IMR-90 (cell line): ENCODE data around the gene SLC19A2. TPM values are rescaled to one million over a fixed set of nuclear protein-coding genes. Genes with fewer than 3 reads are reported as not detected.

ENCODE experiments used
- ATAC-seq: fragments of 200-7000 bp; cut with Tn5 transposase; 2 replicates; pipeline ENCODE4 v1.9.1; 2020; ENCODE audit warnings: low read depth, mild to moderate bottlenecking, moderate library complexity
- BruUV-seq: library from RNA; stranded (reverse); fragments of 400-500 nt; replicated peaks from 2 replicates; lab custom pipeline; 2021; lab: Mats Ljungman, UMichigan
- CTCF ChIA-PET: fragments of 300-600 bp; formaldehyde crosslinking; extraction: SDS; loops from one replicate; lab custom pipeline; 2021; ENCODE audit warnings: antibody characterized with exemption; lab: Yijun Ruan, JAX
- POLR2A ChIA-PET: fragments of 300-600 bp; sonication (Branson Sonifier 250); formaldehyde crosslinking; loops from one replicate; lab custom pipeline; 2022; ENCODE audit warnings: antibody characterized with exemption; ENCODE audit not compliant: unreplicated experiment; lab: Charles Lee
- DNase-seq: peaks from one replicate; pipeline ENCODE4 v3.0.0; 2013
- H2AFZ ChIP-seq: replicated peaks from 2 replicates; pipeline ENCODE3; 2013; ENCODE audit warnings: low read length, mild to moderate bottlenecking; ENCODE audit not compliant: poor library complexity
- H2AK5ac ChIP-seq: 2 replicates; pipeline ENCODE4 v1.6.1; 2013; ENCODE audit warnings: low read depth, low read length, inconsistent platforms
- H2AK9ac ChIP-seq: replicated peaks from 2 replicates; pipeline ENCODE3; 2013; ENCODE audit warnings: mild to moderate bottlenecking, low read depth, low read length, moderate library complexity; ENCODE audit not compliant: poor library complexity
- H2BK120ac ChIP-seq: 2 replicates; pipeline ENCODE4 v1.6.1; 2013; ENCODE audit warnings: low read depth, low read length, inconsistent platforms
- H2BK15ac ChIP-seq: 3 replicates; pipeline ENCODE4 v1.6.1; 2013; ENCODE audit warnings: low read depth, low read length, inconsistent platforms
- H2BK20ac ChIP-seq: 2 replicates; pipeline ENCODE4 v1.6.1; 2013; ENCODE audit warnings: low read depth, mild to moderate bottlenecking, inconsistent platforms, low read length, moderate library complexity
- H2BK5ac ChIP-seq: 2 replicates; pipeline ENCODE4 v1.6.1; 2013; ENCODE audit warnings: mild to moderate bottlenecking, low read depth, low read length, inconsistent platforms; ENCODE audit not compliant: poor library complexity, severe bottlenecking
- H3K14ac ChIP-seq: replicated peaks from 2 replicates; pipeline ENCODE4 v1.6.1; 2013; ENCODE audit warnings: low read depth, low read length, inconsistent platforms
- H3K18ac ChIP-seq: 2 replicates; pipeline ENCODE4 v1.6.1; 2013; ENCODE audit warnings: low read depth, low read length, control low read depth
- H3K23ac ChIP-seq: 2 replicates; pipeline ENCODE4 v1.6.1; 2013; ENCODE audit warnings: low read depth, low read length, inconsistent platforms
- H3K27ac ChIP-seq: 2 replicates; pipeline ENCODE4 v1.5.1; 2013; ENCODE audit warnings: mild to moderate bottlenecking, control low read depth, low read length; ENCODE audit not compliant: insufficient read depth
- H3K27me3 ChIP-seq: 2 replicates; pipeline ENCODE4 v1.6.1; 2013; ENCODE audit warnings: low read length; ENCODE audit not compliant: control insufficient read depth, insufficient read depth
- H3K36me3 ChIP-seq: 2 replicates; pipeline ENCODE4 v1.6.1; 2013; ENCODE audit warnings: low read length, mixed read lengths; ENCODE audit not compliant: control insufficient read depth, insufficient read depth
- H3K4ac ChIP-seq: 2 replicates; pipeline ENCODE4 v1.6.1; 2013; ENCODE audit warnings: low read depth, low read length, inconsistent platforms
- H3K4me1 ChIP-seq: 2 replicates; pipeline ENCODE4 v1.6.1; 2013; ENCODE audit warnings: low read length, mixed read lengths; ENCODE audit not compliant: control insufficient read depth, insufficient read depth
- H3K4me2 ChIP-seq: 2 replicates; pipeline ENCODE4 v1.6.1; 2013; ENCODE audit warnings: low read depth, mild to moderate bottlenecking, control low read depth, low read length, moderate library complexity
- H3K4me3 ChIP-seq: 2 replicates; pipeline ENCODE4 v1.5.1; 2013; ENCODE audit warnings: low read depth, mild to moderate bottlenecking, control low read depth, low read length, moderate library complexity; ENCODE audit not compliant: insufficient read depth
- H3K56ac ChIP-seq: 2 replicates; pipeline ENCODE4 v1.6.1; 2013; ENCODE audit warnings: low read length, inconsistent platforms; ENCODE audit not compliant: insufficient read depth; ENCODE audit errors: extremely low read depth
- H3K79me1 ChIP-seq, 2 experiments: 2 replicates each; pipeline ENCODE4 v1.6.1; 2013; ENCODE audit warnings: low read length in 2 of 2, inconsistent platforms in 1 of 2, low read depth in 1 of 2
- H3K9ac ChIP-seq: 2 replicates; pipeline ENCODE4 v1.6.1; 2013; ENCODE audit warnings: low read depth, low read length, control low read depth
- H3K9me1 ChIP-seq: 2 replicates; pipeline ENCODE4 v1.6.1; 2013; ENCODE audit warnings: low read length, inconsistent platforms; ENCODE audit not compliant: insufficient read depth
- H3K9me3 ChIP-seq: 2 replicates; pipeline ENCODE4 v1.6.1; 2013; ENCODE audit warnings: low read length; ENCODE audit not compliant: control insufficient read depth, insufficient read depth
- H4K20me1 ChIP-seq: 2 replicates; pipeline ENCODE4 v1.6.1; 2013; ENCODE audit warnings: low read length, inconsistent platforms; ENCODE audit not compliant: insufficient read depth
- H4K5ac ChIP-seq: 2 replicates; pipeline ENCODE4 v1.6.1; 2013; ENCODE audit warnings: mild to moderate bottlenecking, low read depth, low read length, control low read depth
- H4K8ac ChIP-seq, 2 experiments: 2 replicates each; pipeline ENCODE4 v1.6.1; 2013; ENCODE audit warnings: low read depth in 2 of 2, low read length in 2 of 2, control low read depth in 1 of 2, inconsistent platforms in 1 of 2
- H4K91ac ChIP-seq: 2 replicates; pipeline ENCODE4 v1.6.1; 2013; ENCODE audit warnings: low read depth, low read length, inconsistent platforms; ENCODE audit not compliant: insufficient read depth
- CEBPB ChIP-seq: IDR thresholded peaks from 2 replicates; pipeline ENCODE4 v1.6.1; 2012; ENCODE audit warnings: low read depth, low read length, improper control_type of control experiment
- CHD1 ChIP-seq: IDR thresholded peaks from 2 replicates; pipeline ENCODE4 v1.6.1; 2012; ENCODE audit warnings: low read depth, low read length, improper control_type of control experiment
- FOS ChIP-seq: fragments of 150-350 bp; IDR thresholded peaks from 2 replicates; pipeline ENCODE4 v1.6.1; 2016; ENCODE audit warnings: low read depth, low read length
- WGBS, 2 experiments: methylation state at CpG; one replicate each; pipeline versions ENCODE4 v1.1.5 to v1.1.7; 2013; ENCODE audit warnings: missing lambda C conversion rate in 2 of 2; ENCODE audit not compliant: insufficient read length in 1 of 2; ENCODE audit errors: extremely low coverage in 2 of 2; 5-methylcytosine and 5-hydroxymethylcytosine counted together
- dilution Hi-C: fragments of 300-500 bp; cut with HindIII; formaldehyde crosslinking; loops from one replicate; pipeline ENCODE4 v1.14.3; 2018; ENCODE audit warnings: low sequenced_read_pairs; ENCODE audit not compliant: unreplicated experiment
- in situ Hi-C: fragments of 300-500 bp; cut with MboI; formaldehyde crosslinking; loops from 3 replicates; pipeline ENCODE4 v1.14.3; 2019; ENCODE audit warnings: low sequenced_read_pairs, inconsistent platforms, mixed read lengths
- intact Hi-C: fragments of 100-400 bp; cut with micrococcal nuclease; formaldehyde crosslinking; loops from 2 replicates; pipeline ENCODE4 v1.10.0; 2022
- polyA plus RNA-seq, 3 experiments: library from polyadenylated mRNA; depleted of rRNA; stranded (reverse); fragments of >200 nt; gene quantifications; 2 replicates each; pipeline ENCODE4 v1.2.3, GENCODE V29; 2012; ENCODE audit warnings: low replicate concordance in 1 of 3
- total RNA-seq: library from RNA; depleted of rRNA; stranded (reverse); fragments of >200 nt; gene quantifications from 2 replicates; pipeline ENCODE4 v1.2.3, GENCODE V29; 2012

The SLC19A2 gene
- total and polyA plus RNA-seq, 2 of the 4 experiments (the other 2 are of a cell fraction) = 3.6 to 5.2 TPM

DNA sequence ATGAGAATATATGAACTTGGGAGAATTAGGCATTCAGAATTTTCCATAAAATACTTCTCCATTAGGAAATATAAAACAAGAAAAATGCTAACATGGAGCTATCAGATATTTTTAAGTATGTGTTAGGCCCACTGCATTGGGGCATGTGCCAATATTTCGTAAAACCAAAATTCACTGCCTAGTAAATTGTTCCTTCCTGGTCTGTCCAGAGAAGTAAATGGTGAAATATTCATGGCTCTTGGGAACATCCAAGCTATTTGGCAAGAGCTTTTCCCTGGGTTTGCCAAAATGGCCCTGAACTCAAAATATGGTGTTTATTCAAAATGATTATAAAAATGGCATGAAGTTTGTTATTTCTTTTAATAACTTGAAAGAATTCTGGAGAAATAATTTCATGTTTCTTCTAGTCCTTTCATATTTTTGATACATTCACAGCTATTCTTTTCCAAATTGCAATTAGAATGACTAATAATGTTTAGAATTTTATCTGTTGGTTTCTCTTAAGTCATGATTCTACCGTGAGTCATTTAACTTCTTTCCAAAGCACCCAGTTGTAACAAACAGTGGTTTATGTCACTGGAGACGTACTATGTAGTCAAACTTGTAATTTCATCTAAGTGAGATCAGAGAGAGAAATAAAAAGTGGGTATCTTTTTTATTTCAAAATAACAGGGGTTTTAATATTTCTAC lies 25.7 kb upstream of the SLC19A2 start:
- H3K9ac ChIP-seq = no peak overlapping the region

More for the DNA sequence above, 25.7 kb upstream of the SLC19A2 start:
- H4K91ac ChIP-seq = no peak overlapping the region
- H2BK5ac ChIP-seq = peak overlapping the region; percentile 11
- no peak overlapping the region for H4K8ac ChIP-seq
- H4K5ac ChIP-seq = no peak overlapping the region
- ATAC-seq = peak; percentile 93
- POLR2A ChIA-PET = interaction anchor here (0.6 kb wide), 1 partner anchor 347 kb away, joined by 4 read pairs; no protein-coding TSS in a partner anchor
- CTCF ChIA-PET = interaction anchor here (0.8 to 1.1 kb wide), 2 partner anchors 9 to 35 kb away, joined by 3 read pairs; no protein-coding TSS in a partner anchor
- no TSS peak for BruUV-seq
- H3K56ac ChIP-seq = no peak overlapping the region
- intact Hi-C loops (loop anchor here (1.0 kb wide), 1 partner anchor 25 kb away; no protein-coding TSS in a partner anchor), dilution Hi-C loops (no loop called here), in situ Hi-C loops (no loop called here)
- H3K4ac ChIP-seq = no peak overlapping the region
- H4K20me1 ChIP-seq = no peaks in the 10 kb centered on the region
- H2BK120ac ChIP-seq = no peak overlapping the region
- H3K27ac ChIP-seq = no peak overlapping the region
- H2AFZ ChIP-seq = no peak overlapping the region
- no peak overlapping the region for H2BK15ac ChIP-seq
- H3K4me1 ChIP-seq = no peaks in the 10 kb centered on the region
- H3K4me2 ChIP-seq = no peak overlapping the region
- no peak overlapping the region for H2AK9ac ChIP-seq
- TF ChIP-seq CEBPB (peak; percentile 51; the same call in 1 of the 2 replicates), FOS (peak; percentile 75), CHD1 (no peak)
- peak overlapping the region; percentile 3; the same call in 1 of the 2 replicates for H2BK20ac ChIP-seq
- WGBS, 2 experiments = no CpG with 5 or more reads among the region's 3 CpGs
- peak; percentile 89 for DNase-seq
- H3K9me1 ChIP-seq = no peaks in the 10 kb centered on the region
- no peak overlapping the region for H2AK5ac ChIP-seq
- no peaks in the 10 kb centered on the region for H3K79me1 ChIP-seq
- no peaks in the 10 kb centered on the region for H3K36me3 ChIP-seq
- H3K27me3 ChIP-seq = no peaks in the 10 kb centered on the region; the same call in 1 of the 2 replicates
- H3K4me3 ChIP-seq = no peak overlapping the region
- H3K23ac ChIP-seq = no peak overlapping the region
- H3K14ac ChIP-seq = no peak overlapping the region
- no peak overlapping the region for H3K18ac ChIP-seq
- no peaks in the 10 kb centered on the region for H3K9me3 ChIP-seq
